ENCODE data around the gene TMEM233.

DNA sequence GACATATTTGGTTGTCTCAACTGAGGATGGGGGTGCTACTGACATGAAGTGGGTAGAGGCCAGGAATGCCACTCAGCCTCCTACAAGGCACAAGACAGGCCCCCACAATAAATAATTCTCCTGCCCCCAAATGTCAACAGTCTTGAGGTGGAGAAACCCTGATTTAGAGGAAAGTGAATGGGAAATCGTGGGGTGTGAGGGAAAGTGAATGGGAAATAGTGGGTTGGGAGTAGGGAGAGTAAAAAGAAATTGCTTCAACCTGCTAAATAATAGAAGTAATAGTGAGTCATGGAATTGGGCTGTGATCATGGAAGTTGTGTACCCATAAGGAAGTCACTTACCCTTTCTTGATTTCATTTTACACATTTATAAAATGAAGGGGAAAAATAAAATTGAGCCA lies 16.7 kb upstream of the TMEM233 start:
- TF ChIP-seq, protein P1, sequence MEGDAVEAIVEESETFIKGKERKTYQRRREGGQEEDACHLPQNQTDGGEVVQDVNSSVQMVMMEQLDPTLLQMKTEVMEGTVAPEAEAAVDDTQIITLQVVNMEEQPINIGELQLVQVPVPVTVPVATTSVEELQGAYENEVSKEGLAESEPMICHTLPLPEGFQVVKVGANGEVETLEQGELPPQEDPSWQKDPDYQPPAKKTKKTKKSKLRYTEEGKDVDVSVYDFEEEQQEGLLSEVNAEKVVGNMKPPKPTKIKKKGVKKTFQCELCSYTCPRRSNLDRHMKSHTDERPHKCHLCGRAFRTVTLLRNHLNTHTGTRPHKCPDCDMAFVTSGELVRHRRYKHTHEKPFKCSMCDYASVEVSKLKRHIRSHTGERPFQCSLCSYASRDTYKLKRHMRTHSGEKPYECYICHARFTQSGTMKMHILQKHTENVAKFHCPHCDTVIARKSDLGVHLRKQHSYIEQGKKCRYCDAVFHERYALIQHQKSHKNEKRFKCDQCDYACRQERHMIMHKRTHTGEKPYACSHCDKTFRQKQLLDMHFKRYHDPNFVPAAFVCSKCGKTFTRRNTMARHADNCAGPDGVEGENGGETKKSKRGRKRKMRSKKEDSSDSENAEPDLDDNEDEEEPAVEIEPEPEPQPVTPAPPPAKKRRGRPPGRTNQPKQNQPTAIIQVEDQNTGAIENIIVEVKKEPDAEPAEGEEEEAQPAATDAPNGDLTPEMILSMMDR (IDR thresholded peaks at IDR 0.05): no peak
- TF ChIP-seq, protein P2, sequence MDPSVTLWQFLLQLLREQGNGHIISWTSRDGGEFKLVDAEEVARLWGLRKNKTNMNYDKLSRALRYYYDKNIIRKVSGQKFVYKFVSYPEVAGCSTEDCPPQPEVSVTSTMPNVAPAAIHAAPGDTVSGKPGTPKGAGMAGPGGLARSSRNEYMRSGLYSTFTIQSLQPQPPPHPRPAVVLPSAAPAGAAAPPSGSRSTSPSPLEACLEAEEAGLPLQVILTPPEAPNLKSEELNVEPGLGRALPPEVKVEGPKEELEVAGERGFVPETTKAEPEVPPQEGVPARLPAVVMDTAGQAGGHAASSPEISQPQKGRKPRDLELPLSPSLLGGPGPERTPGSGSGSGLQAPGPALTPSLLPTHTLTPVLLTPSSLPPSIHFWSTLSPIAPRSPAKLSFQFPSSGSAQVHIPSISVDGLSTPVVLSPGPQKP (IDR thresholded peaks at IDR 0.05; ENCODE audit: low read depth, low read length): no peak
- TF ChIP-seq POLR2AphosphoS2 (conservative IDR thresholded peaks at IDR 0.05; ENCODE audit: low read length) (no peak), CHD4 (IDR thresholded peaks at IDR 0.05; ENCODE audit: borderline replicate concordance) (no peak), SREBF2 (IDR thresholded peaks at IDR 0.05) (no peak), CBX2 (IDR thresholded peaks at IDR 0.05; ENCODE audit: borderline replicate concordance, low read depth) (no peak), MAZ (IDR thresholded peaks at IDR 0.05; ENCODE audit: borderline replicate concordance, low read depth, low read length) (no peak), POLR2A (IDR thresholded peaks at IDR 0.05; ENCODE audit: low read length) (no peak)
- TF ChIP-seq, protein P3, sequence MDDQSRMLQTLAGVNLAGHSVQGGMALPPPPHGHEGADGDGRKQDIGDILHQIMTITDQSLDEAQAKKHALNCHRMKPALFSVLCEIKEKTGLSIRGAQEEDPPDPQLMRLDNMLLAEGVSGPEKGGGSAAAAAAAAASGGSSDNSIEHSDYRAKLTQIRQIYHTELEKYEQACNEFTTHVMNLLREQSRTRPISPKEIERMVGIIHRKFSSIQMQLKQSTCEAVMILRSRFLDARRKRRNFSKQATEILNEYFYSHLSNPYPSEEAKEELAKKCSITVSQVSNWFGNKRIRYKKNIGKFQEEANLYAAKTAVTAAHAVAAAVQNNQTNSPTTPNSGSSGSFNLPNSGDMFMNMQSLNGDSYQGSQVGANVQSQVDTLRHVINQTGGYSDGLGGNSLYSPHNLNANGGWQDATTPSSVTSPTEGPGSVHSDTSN (IDR thresholded peaks at IDR 0.05): no peak
- TF ChIP-seq, protein P4, sequence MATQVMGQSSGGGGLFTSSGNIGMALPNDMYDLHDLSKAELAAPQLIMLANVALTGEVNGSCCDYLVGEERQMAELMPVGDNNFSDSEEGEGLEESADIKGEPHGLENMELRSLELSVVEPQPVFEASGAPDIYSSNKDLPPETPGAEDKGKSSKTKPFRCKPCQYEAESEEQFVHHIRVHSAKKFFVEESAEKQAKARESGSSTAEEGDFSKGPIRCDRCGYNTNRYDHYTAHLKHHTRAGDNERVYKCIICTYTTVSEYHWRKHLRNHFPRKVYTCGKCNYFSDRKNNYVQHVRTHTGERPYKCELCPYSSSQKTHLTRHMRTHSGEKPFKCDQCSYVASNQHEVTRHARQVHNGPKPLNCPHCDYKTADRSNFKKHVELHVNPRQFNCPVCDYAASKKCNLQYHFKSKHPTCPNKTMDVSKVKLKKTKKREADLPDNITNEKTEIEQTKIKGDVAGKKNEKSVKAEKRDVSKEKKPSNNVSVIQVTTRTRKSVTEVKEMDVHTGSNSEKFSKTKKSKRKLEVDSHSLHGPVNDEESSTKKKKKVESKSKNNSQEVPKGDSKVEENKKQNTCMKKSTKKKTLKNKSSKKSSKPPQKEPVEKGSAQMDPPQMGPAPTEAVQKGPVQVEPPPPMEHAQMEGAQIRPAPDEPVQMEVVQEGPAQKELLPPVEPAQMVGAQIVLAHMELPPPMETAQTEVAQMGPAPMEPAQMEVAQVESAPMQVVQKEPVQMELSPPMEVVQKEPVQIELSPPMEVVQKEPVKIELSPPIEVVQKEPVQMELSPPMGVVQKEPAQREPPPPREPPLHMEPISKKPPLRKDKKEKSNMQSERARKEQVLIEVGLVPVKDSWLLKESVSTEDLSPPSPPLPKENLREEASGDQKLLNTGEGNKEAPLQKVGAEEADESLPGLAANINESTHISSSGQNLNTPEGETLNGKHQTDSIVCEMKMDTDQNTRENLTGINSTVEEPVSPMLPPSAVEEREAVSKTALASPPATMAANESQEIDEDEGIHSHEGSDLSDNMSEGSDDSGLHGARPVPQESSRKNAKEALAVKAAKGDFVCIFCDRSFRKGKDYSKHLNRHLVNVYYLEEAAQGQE (IDR thresholded peaks at IDR 0.05): no peak

All from A549 (cell line).